Activated T-helper 1 cell treated with anti-CD3 and anti-CD28 coated beads, Interleukin-2, amount 50 U/mL, for 16 hours (primary cell): ENCODE measurements around the gene SLC27A3.

ENCODE experiments used
- DNase-seq, 2 donors: peaks; one replicate each; pipeline ENCODE4 v3.0.0-alpha.2; 2020; ENCODE audit warnings: low read depth in 1 of 2, low spot score in 1 of 2

The SLC27A3 gene

GRCh38 chr1:153774780-153775457 is at the start of gene SLC27A3:
Gene SLC27A3 (plus strand): TSS chr1:153775407. CDS start chr1:153775498, 91 bp downstream.
- no peak for DNase-seq

DNA sequence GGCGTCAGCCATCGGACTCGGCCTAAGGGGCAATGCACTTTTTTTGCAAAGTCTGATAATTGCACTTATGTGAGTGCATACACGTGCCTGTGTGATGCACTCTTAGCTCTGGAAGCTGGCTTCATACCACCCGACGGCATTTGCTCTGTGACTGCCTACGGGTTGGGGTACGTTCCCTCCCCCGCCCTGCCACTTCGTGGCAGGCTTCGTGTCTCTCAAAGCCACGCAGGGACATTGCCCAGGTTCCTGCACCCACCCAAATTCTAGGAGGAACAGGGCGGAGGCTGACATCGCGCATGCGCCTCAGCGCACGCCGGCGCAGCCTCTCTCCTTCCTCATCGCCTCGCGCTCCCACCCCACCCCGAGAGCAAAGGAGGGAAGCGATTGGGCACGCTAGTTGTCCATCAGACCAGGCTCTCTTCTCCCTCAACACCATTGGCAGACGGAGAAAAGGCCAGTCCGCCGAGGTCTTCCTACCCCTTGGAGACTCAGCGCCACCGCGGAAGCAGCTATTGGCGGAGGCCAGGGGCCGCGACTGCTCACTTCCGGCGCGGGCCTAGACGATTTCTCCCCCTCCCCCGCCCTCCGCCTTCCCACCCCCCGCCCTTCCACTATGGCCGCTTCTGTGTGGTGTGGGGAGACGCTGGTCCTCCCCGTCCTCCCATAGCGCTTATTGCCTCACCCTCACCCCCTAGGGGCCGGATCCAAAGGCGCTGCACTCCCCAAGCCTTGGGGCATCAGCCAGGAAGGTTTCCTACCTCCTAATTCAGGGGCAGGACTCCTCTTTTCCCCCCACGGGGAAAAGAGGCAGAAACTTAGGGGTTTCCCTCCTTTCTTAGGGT is 47.5 kb upstream of the SLC27A3 start, which contains the start of gene INTS3:
Gene INTS3 (plus strand): TSS at position 588 of the 842 bp plus-strand sequence. CDS start 585 bp downstream, outside the sequence.
- peak; percentile 98 for DNase-seq

GRCh38 chr1:153728305-153729066 is 46.7 kb upstream of the SLC27A3 start:
- peak; percentile 17 to 19 for DNase-seq

DNA sequence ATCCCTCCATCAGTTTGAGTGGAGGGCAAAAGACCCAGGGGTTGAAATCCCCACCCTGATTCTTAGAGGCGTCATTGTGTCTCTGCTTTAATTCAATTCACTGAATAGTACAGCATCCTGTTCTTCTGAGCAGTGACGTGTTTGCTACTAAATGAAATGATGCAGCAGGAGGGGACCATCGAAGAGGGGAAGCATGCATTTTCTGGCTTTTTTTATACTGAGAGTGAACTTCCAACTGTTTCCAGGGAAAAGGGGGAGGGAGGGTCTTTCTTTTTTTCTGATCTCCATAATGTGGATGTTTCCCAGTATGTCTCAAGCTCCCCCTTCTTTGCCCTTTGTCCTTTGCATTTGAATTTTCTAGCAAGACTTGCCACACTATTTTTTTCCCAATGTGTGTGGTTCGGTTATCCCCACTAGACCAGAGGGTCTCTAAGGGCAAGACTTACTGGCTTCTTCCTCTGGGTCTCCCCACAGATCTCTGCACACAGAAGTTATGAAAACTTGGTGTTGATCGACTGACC is 44.7 kb upstream of the SLC27A3 start:
- no peak for DNase-seq

GRCh38 chr1:153733970-153734369 is 41.2 kb upstream of the SLC27A3 start:
- no peak for DNase-seq

- no peak for DNase-seq
Measured at GRCh38 chr1:153734396-153735089, 40.7 kb upstream of the SLC27A3 start.

DNA sequence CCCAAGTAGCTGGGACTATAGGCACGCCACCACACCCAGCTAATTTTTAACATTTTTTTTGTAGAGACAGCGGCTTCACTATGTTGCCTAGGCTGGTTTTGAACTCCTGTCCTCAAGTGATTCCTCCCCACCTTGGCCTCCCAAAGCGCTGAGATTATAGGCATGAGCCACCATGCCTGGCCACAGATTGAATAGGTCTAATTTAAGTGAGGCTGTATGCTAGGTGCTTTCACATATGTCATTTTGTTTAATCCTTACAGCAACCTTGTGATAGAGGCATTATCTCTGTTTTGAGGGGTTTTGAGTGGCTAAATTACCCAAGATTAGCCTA is 40.2 kb upstream of the SLC27A3 start:
- no peak for DNase-seq

DNA sequence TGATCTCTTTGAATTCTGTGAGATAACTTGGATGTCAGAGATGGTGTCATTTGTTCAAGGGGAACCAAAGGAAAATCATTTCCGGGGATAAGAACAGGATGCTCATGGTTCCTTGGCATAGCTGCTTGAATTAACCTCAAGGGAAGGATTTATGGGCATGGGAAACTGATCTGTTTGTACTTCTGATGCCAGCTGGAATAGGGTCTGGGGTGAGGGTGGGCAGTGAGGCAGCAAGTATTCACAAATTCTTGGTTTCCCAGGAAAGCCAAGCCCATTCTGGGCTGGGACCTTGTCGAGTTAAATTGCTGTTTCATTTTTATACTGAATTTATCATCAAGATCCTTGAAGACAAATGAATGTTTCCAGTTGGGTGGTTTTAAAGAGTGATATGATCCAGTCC is 33.2 kb upstream of the SLC27A3 start:
- DNase-seq: no peak

- no peak for DNase-seq
Measured at GRCh38 chr1:153742411-153743142, 32.6 kb upstream of the SLC27A3 start.

GRCh38 chr1:153745417-153745816 is 29.8 kb upstream of the SLC27A3 start:
- DNase-seq: no peak

DNA sequence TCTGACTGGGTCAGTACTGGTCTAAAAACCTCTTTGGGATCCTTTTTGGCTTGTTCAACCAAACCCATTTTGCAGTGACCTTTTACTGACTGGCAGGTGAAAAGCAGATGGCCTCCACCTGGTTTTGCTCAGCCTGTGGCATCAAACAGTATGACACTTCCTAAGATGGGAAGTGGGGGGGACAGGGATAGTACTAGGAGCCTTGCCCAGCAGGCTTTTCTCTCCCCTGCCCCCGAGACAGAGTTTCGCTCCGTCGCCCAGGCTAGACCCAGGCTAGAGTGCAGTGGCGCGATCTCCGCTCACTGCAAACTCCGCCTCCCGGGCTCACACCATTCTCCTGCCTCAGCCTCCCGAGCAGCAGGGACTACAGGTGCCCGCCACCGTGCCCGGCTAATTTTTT is 29.0 kb upstream of the SLC27A3 start:
- no peak for DNase-seq

DNA sequence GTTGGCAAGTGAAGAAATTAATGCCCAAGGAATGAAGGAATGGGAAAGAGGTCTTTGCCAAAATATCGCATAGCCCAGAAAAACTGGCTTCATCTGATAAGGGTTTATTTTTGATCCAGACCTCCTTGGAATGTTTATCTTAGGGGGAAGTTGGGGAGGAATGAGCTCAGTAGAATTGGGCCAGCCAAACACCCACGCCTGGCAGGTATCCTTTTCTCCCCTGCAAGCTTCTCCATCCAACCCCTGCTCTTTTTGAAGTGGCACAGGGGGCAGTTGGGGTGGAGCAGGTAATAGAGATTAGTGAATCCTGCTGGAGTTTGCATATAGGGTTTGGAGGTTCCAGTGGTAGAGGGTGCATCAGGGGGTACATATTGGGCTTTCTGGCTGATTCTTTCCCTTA is 26.3 kb upstream of the SLC27A3 start:
- DNase-seq: no peak

GRCh38 chr1:153749408-153750005 is 25.7 kb upstream of the SLC27A3 start:
- peak; percentile 49 to 60 for DNase-seq

- DNase-seq: no peak
Measured at GRCh38 chr1:153750026-153750995, 24.9 kb upstream of the SLC27A3 start.

GRCh38 chr1:153752072-153752471 is 23.1 kb upstream of the SLC27A3 start:
- DNase-seq: no peak

DNA sequence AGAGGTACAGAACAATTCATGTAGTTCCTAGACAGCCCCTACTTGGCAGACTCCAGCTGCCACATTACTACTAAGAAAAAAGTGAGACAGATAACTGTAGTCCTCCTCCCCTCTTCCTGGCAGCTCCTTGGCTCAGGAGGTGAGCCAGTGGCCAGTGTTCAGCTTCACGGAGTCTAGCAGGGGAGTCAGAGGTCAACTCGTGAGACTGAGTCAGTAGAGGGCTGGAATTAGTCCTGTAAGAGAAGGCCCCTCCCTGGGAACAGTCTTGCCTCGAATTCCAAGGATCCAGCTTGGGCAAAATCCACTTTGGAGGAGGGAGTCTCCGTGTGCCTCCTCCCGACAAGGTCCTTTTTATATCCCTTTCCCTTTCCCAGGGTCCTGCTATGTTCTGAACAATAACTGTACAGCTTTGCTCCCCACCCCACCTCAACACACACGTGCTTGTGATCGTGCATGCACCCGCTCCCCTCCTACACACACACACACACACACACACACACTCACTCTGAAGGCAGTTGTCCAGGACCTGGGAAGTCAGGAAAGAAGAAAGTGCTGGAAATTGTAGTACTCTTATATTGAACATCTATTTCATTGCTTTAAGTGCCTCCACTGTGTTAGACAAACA is 22.5 kb upstream of the SLC27A3 start:
- DNase-seq: no peak

DNA sequence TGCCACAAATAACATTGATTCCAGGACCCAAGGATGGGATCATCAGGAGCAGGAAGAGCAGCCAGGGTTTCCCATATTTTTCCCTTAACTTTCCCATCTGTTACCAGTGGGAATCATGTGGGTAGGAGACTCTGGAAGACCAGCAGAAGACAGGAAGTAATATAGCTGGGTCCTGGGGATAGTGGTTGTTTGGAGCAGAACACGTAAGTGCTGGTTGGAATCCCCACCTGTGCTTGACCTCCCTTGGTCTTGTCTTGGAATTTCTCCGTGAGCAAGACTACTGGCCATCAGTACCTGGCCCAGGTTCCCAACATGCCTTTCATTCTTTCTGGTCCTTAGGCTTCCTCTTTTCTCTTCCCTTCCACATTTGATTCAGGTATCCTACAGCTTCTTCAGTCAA is 20.9 kb upstream of the SLC27A3 start:
- no peak for DNase-seq

DNA sequence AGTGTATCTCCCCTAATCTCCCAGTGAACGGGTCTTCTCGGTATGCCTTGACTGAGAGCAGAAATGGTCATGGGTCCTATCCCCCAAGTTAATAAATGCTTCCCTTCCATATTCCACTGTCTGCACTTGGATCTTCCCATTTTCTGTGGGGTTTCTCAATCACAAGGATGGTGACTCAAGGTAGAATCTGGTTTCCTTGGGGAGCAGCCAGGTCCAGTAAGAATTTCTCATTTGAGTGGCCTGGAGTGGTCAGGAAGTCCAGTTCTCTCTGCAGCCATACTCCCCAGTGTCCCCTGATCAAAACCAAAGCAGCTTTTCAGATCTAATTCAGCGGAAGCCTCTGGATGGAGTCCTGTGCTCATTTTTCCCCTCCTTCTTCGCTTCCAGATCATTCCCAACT is 14.8 kb upstream of the SLC27A3 start:
- DNase-seq: no peak
